Keratinocyte (primary cell): ENCODE results near the gene MEIS2. TPM values are rescaled to one million over a fixed set of nuclear protein-coding genes. Genes with fewer than 3 reads are reported as not detected.

ENCODE experiments used
- DNase-seq: peaks from one replicate; pipeline ENCODE4 v3.0.0-alpha.2; 2011; ENCODE audit warnings: low read depth, missing footprints, low spot score
- FAIRE-seq: peaks from 2 replicates; lab custom pipeline; 2011; peaks lifted over from hg19 to GRCh38; lab: Jason Lieb, UNC
- H2AFZ ChIP-seq: 2 replicates; pipeline ENCODE4 v1.6.0; 2012; ENCODE audit warnings: low read length, control low read depth, inconsistent platforms; ENCODE audit not compliant: control insufficient read depth
- H3K27ac ChIP-seq: 2 replicates; pipeline ENCODE4 v1.5.1; 2011; ENCODE audit warnings: low read length; ENCODE audit not compliant: control insufficient read depth, insufficient read depth
- H3K27me3 ChIP-seq: 3 replicates; pipeline ENCODE4 v1.6.0; 2011; ENCODE audit warnings: low read length; ENCODE audit not compliant: control insufficient read depth, insufficient read depth; ENCODE audit errors: extremely low read depth
- H3K36me3 ChIP-seq, 2 experiments: 2 replicates in 1 of 2; 3 replicates in 1 of 2; pipeline ENCODE4 v1.5.1; 2011; ENCODE audit warnings: low read length in 2 of 2, mild to moderate bottlenecking in 1 of 2; ENCODE audit not compliant: control insufficient read depth in 2 of 2, insufficient read depth in 2 of 2; ENCODE audit errors: extremely low read depth in 1 of 2
- H3K4me1 ChIP-seq: 3 replicates; pipeline ENCODE4 v1.5.1; 2011; ENCODE audit warnings: low read length; ENCODE audit not compliant: control insufficient read depth, insufficient read depth; ENCODE audit errors: extremely low read depth
- H3K4me2 ChIP-seq: 3 replicates; pipeline ENCODE4 v1.6.0; 2011; ENCODE audit warnings: low read depth, low read length; ENCODE audit not compliant: control insufficient read depth, insufficient read depth; ENCODE audit errors: extremely low read depth
- H3K4me3 ChIP-seq, 3 experiments: fragments of 200-600 bp in 1 of 3; sonication (generic) in 1 of 3; 2 replicates in 2 of 3; 3 replicates in 1 of 3; pipeline ENCODE4 v1.5.1; 2011 to 2016; ENCODE audit warnings: low read length in 3 of 3, mild to moderate bottlenecking in 3 of 3, control low read depth in 2 of 3, inconsistent platforms in 1 of 3, low read depth in 1 of 3, mixed read lengths in 1 of 3, mixed run types in 1 of 3, moderate library complexity in 1 of 3; ENCODE audit not compliant: control insufficient read depth in 2 of 3, insufficient read depth in 2 of 3; ENCODE audit errors: extremely low read depth in 1 of 3
- H3K79me2 ChIP-seq: 2 replicates; pipeline ENCODE4 v1.6.0; 2012; ENCODE audit warnings: low read length; ENCODE audit not compliant: control insufficient read depth, insufficient read depth
- H3K9ac ChIP-seq: 3 replicates; pipeline ENCODE4 v1.6.0; 2011; ENCODE audit warnings: low read length; ENCODE audit not compliant: control insufficient read depth, insufficient read depth; ENCODE audit errors: extremely low read depth
- H3K9me1 ChIP-seq: 3 replicates; pipeline ENCODE4 v1.6.0; 2011; ENCODE audit warnings: low read length; ENCODE audit not compliant: control insufficient read depth, insufficient read depth; ENCODE audit errors: extremely low read depth
- H3K9me3 ChIP-seq: 2 replicates; pipeline ENCODE4 v1.5.1; 2012; ENCODE audit warnings: low read depth, low read length; ENCODE audit not compliant: control insufficient read depth
- H4K20me1 ChIP-seq: 3 replicates; pipeline ENCODE4 v1.6.0; 2011; ENCODE audit warnings: low read length; ENCODE audit not compliant: control insufficient read depth, insufficient read depth; ENCODE audit errors: extremely low read depth
- CTCF ChIP-seq, 3 experiments: IDR thresholded peaks in 1 of 3; conservative IDR thresholded peaks in 1 of 3; optimal IDR thresholded peaks in 1 of 3; 2 replicates in 2 of 3; 3 replicates in 1 of 3; pipeline versions ENCODE3 to v1.5.1; 2011; ENCODE audit warnings: low read length in 3 of 3, mild to moderate bottlenecking in 3 of 3, moderate library complexity in 2 of 3, control low read depth in 1 of 3, inconsistent platforms in 1 of 3; ENCODE audit not compliant: insufficient read depth in 2 of 3; ENCODE audit errors: extremely low read depth in 1 of 3
- EZH2 ChIP-seq: IDR thresholded peaks from one replicate; pipeline ENCODE4 v1.6.1; 2012; ENCODE audit warnings: inconsistent platforms, mild to moderate bottlenecking, low read length, moderate library complexity
- dilution Hi-C: fragments of 300-500 bp; cut with MboI; formaldehyde crosslinking; loops from one replicate; pipeline ENCODE4 v1.7.0; 2020; ENCODE audit warnings: low sequenced_read_pairs; ENCODE audit not compliant: extremely low pct_ligation_motif_present
- polyA plus RNA-seq, 5 experiments: library from polyadenylated mRNA; depleted of rRNA in 3 of 5; stranded (reverse) in 3 of 5; stranded (forward) in 1 of 5; unstranded in 1 of 5; fragments of >200 nt; gene quantifications; 1 replicate in 1 of 5; 2 replicates in 3 of 5; 3 replicates in 1 of 5; pipeline versions ENCODE4 v1.2.1 to v1.2.3, GENCODE V29; 2011 to 2012; ENCODE audit warnings: missing spikeins in 2 of 5, low read depth in 1 of 5, low replicate concordance in 1 of 5

MEIS2 gene
- polyA plus RNA-seq, 1 donor (not counting 4 experiments of a cell fraction or from before 2014, with no cell fraction given) = 11.4 TPM

GRCh38 chr15:37081983-37082382 is 18.4 kb downstream of the MEIS2 start:
- Histone ChIP-seq H2AFZ (no peak overlapping the region), H3K79me2 (no peaks in the 10 kb centered on the region), H3K9ac (no peak overlapping the region), H3K4me1 (peaks cover 4% of the 10 kb centered on the region), H3K9me3 (no peaks in the 10 kb centered on the region), H3K4me3 (no peak overlapping the region), H3K27ac (no peak overlapping the region), H3K9me1 (no peaks in the 10 kb centered on the region), H3K4me2 (no peak overlapping the region), H3K27me3 (no peaks in the 10 kb centered on the region), H3K36me3 (peaks cover 0 to 8% of the 10 kb centered on the region in 2 experiments), H4K20me1 (no peaks in the 10 kb centered on the region)
- FAIRE-seq = no peak
- TF ChIP-seq CTCF (optimal IDR thresholded peaks at IDR 0.05 in 1 of 3, IDR thresholded peaks at IDR 0.05 in 1 of 3, conservative IDR thresholded peaks at IDR 0.05 in 1 of 3; ENCODE audit: extremely low read depth in 1 of 3, insufficient read depth in 2 of 3, low read length in 3 of 3) (no peak), EZH2 (no peak)
- DNase-seq = no peak
- dilution Hi-C loops = no loop called here

DNA sequence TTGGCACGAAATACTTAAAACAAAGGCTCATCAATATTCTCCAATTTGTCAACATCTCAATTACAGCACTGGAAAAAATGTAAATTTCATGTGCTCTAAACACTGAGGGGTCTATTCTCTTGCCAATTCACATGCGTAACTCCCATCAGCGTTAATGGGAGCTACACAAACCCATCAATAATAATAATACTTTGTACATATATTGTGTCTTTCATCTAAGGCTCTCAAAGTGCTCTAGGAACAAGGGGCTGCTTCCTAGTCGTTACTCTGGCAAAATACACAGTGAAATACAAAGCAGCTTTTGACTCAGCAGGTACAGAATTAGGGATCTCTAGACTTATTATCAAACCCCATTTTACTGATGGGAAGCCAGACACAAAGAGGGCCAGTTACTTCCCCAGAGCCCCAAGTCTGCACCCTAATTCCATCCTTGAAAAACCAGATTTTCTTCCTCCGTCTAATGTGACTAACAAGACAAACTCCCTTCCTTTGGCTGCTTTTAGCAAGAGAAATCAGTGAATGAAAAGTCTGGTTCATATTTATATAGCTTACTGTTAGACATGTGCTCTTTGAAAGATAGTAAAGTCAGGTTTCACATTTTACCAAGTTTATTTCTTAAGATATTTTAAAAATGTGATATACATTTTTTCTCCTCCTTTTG is 20.0 kb downstream of the MEIS2 start:
- Histone ChIP-seq H3K9me3 (no peaks in the 10 kb centered on the region), H3K27me3 (no peaks in the 10 kb centered on the region), H4K20me1 (no peaks in the 10 kb centered on the region), H3K4me1 (no peaks in the 10 kb centered on the region), H3K9ac (no peak overlapping the region), H3K9me1 (no peaks in the 10 kb centered on the region), H3K36me3 (peaks cover 0 to 8% of the 10 kb centered on the region in 2 experiments), H3K4me2 (no peak overlapping the region), H3K4me3 (no peak overlapping the region), H3K27ac (no peak overlapping the region), H2AFZ (no peak overlapping the region), H3K79me2 (no peaks in the 10 kb centered on the region)
- no peak for FAIRE-seq
- DNase-seq = no peak
- TF ChIP-seq CTCF (optimal IDR thresholded peaks at IDR 0.05 in 1 of 3, IDR thresholded peaks at IDR 0.05 in 1 of 3, conservative IDR thresholded peaks at IDR 0.05 in 1 of 3; ENCODE audit: extremely low read depth in 1 of 3, insufficient read depth in 2 of 3, low read length in 3 of 3) (no peak), EZH2 (no peak)
- dilution Hi-C loops = no loop called here
